Mesendoderm (in vitro differentiated cells): ENCODE measurements around the gene MRPL3.

Experiments
- DNase-seq: peaks from one replicate; pipeline ENCODE4 v3.0.0; 2013
- H2AK5ac ChIP-seq: 2 replicates; pipeline ENCODE4 v1.6.1; 2013; ENCODE audit warnings: low read length, inconsistent platforms
- H2BK120ac ChIP-seq: 2 replicates; pipeline ENCODE4 v1.6.1; 2013; ENCODE audit warnings: low read depth, mild to moderate bottlenecking, low read length, moderate library complexity, mixed read lengths
- H2BK15ac ChIP-seq: replicated peaks from 2 replicates; pipeline ENCODE4 v1.6.1; 2013; ENCODE audit warnings: low read depth, mild to moderate bottlenecking, moderate library complexity
- H2BK5ac ChIP-seq: 2 replicates; pipeline ENCODE4 v1.6.1; 2013; ENCODE audit warnings: low read length, inconsistent platforms
- H3K18ac ChIP-seq: 2 replicates; pipeline ENCODE4 v1.6.1; 2013; ENCODE audit warnings: mild to moderate bottlenecking, low read length, mixed read lengths
- H3K23ac ChIP-seq: one replicate; pipeline ENCODE4 v1.6.1; 2013; ENCODE audit warnings: low read length
- H3K27ac ChIP-seq: 2 replicates; pipeline ENCODE4 v1.5.1; 2013; ENCODE audit warnings: low read depth, mild to moderate bottlenecking, inconsistent platforms, low read length, moderate library complexity
- H3K27me3 ChIP-seq: 2 replicates; pipeline ENCODE4 v1.6.1; 2013; ENCODE audit warnings: low read length, control low read depth, mild to moderate bottlenecking, inconsistent platforms; ENCODE audit not compliant: insufficient read depth, poor library complexity
- H3K36me3 ChIP-seq: 2 replicates; pipeline ENCODE4 v1.6.1; 2013; ENCODE audit warnings: low read length, inconsistent platforms; ENCODE audit not compliant: control insufficient read depth, insufficient read depth
- H3K4ac ChIP-seq: one replicate; pipeline ENCODE4 v1.6.1; 2013; ENCODE audit warnings: low read depth, mild to moderate bottlenecking, low read length, moderate library complexity
- H3K4me1 ChIP-seq: 2 replicates; pipeline ENCODE4 v1.6.1; 2013; ENCODE audit warnings: low read depth, low read length, inconsistent platforms; ENCODE audit not compliant: control insufficient read depth
- H3K4me2 ChIP-seq: 2 replicates; pipeline ENCODE4 v1.6.1; 2013; ENCODE audit warnings: low read length
- H3K4me3 ChIP-seq: 2 replicates; pipeline ENCODE4 v1.5.1; 2013; ENCODE audit warnings: mild to moderate bottlenecking, low read length
- H3K56ac ChIP-seq: one replicate; pipeline ENCODE4 v1.6.1; 2013; ENCODE audit warnings: low read length
- H3K79me1 ChIP-seq: 2 replicates; pipeline ENCODE4 v1.6.1; 2013; ENCODE audit warnings: low read length, inconsistent platforms
- H3K79me2 ChIP-seq: 2 replicates; pipeline ENCODE4 v1.6.1; 2013; ENCODE audit warnings: mild to moderate bottlenecking, low read length; ENCODE audit not compliant: control insufficient read depth, insufficient read depth
- H3K9ac ChIP-seq: 2 replicates; pipeline ENCODE4 v1.6.1; 2013; ENCODE audit warnings: low read length, inconsistent platforms
- H4K5ac ChIP-seq: one replicate; pipeline ENCODE4 v1.6.1; 2013; ENCODE audit warnings: low read length
- H4K8ac ChIP-seq: one replicate; pipeline ENCODE4 v1.6.1; 2013; ENCODE audit warnings: low read depth, mild to moderate bottlenecking, control low read depth, low read length, moderate library complexity
- WGBS: extraction: QIAGEN DNeasy Blood & Tissue Kit; methylation state at CpG from one replicate; pipeline ENCODE4 v1.1.7; 2013; ENCODE audit warnings: low lambda C conversion rate, missing lambda C conversion rate; ENCODE audit not compliant: insufficient coverage; ENCODE audit errors: extremely low coverage; 5-methylcytosine and 5-hydroxymethylcytosine counted together

The MRPL3 gene

DNA sequence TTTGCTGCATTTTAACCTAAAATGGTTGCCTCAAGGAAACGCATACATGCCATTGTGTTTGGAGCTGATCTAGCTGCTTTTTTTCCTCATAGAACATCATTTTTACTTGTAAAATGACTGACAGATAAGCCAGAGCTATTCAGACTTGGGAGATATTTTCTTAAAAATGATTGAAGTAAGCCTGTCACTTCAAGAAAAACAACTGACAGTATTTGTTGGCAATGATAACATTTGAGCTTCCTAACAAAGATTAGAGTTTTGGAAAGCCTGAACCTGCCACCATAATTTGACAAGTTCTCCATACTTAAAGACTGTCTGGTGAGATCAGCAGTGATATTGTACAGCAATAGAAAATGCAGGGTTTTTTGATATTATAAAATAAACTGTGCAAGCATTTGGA lies 27.6 kb upstream of the MRPL3 start:
- H3K18ac ChIP-seq = no peak overlapping the region

DNA sequence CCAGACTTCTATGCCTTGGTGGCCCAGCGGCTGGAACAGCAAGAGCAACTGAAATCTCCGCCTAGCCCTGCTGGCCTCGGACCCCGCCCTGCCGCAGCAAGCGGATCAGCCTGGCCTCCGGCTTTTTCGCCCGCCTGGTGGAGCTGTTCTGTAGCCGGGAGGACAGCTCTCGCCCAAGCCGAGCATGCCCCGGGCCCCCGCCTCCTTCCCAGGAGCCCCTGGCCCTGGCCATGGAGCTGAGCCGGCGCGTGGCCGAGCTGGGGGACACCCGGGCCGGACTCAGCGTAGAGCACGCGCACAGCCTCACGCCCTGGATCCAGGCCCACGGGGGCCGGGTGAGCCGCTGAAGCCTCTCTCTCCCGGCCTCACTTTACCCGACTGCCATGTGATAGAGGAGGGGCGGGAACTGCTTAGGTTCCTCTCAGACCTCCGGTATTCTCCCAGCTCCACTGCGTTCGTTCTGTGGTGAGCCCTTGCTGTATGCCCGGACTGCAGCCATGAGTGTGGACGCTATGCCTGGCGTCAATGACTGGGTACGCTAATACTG lies 24.1 kb upstream of the MRPL3 start:
- Histone ChIP-seq H3K27me3 (no peaks in the 10 kb centered on the region), H4K8ac (no peak overlapping the region), H2BK120ac (no peak overlapping the region), H3K18ac (no peak overlapping the region), H3K27ac (no peak overlapping the region), H3K79me2 (no peaks in the 10 kb centered on the region), H3K9ac (peak overlapping the region; percentile 32), H3K56ac (peak overlapping the region; percentile 39), H4K5ac (no peak overlapping the region), H2AK5ac (no peak overlapping the region), H3K36me3 (no peaks in the 10 kb centered on the region), H2BK5ac (no peak overlapping the region), H3K79me1 (no peaks in the 10 kb centered on the region), H3K4me1 (no peaks in the 10 kb centered on the region), H3K4me2 (no peak overlapping the region), H2BK15ac (no peak overlapping the region), H3K4ac (peak overlapping the region; percentile 41), H3K23ac (no peak overlapping the region), H3K4me3 (no peak overlapping the region)
- DNase-seq = peak; percentile 87
- WGBS = no CpG with 5 or more reads among the region's 37 CpGs

More for the DNA sequence above, 27.6 kb upstream of the MRPL3 start:
- no peaks in the 10 kb centered on the region for H3K36me3 ChIP-seq
- H3K4me1 ChIP-seq = peaks cover 2% of the 10 kb centered on the region
- H3K4me3 ChIP-seq = no peak overlapping the region
- no peak overlapping the region for H3K9ac ChIP-seq
- H2AK5ac ChIP-seq = no peak overlapping the region
- H3K79me1 ChIP-seq = no peaks in the 10 kb centered on the region
- H3K27ac ChIP-seq = no peak overlapping the region
- H3K4ac ChIP-seq = no peak overlapping the region
- no peaks in the 10 kb centered on the region for H3K27me3 ChIP-seq
- no peak overlapping the region for H3K56ac ChIP-seq
- no peak overlapping the region for H2BK120ac ChIP-seq
- H4K8ac ChIP-seq = no peak overlapping the region
- H4K5ac ChIP-seq = no peak overlapping the region
- WGBS = no CpG with 5 or more reads among the region's 1 CpG
- no peak overlapping the region for H3K4me2 ChIP-seq
- no peak overlapping the region for H2BK15ac ChIP-seq
- H2BK5ac ChIP-seq = no peak overlapping the region
- no peaks in the 10 kb centered on the region for H3K79me2 ChIP-seq
- DNase-seq = no peak
- no peak overlapping the region for H3K23ac ChIP-seq

DNA sequence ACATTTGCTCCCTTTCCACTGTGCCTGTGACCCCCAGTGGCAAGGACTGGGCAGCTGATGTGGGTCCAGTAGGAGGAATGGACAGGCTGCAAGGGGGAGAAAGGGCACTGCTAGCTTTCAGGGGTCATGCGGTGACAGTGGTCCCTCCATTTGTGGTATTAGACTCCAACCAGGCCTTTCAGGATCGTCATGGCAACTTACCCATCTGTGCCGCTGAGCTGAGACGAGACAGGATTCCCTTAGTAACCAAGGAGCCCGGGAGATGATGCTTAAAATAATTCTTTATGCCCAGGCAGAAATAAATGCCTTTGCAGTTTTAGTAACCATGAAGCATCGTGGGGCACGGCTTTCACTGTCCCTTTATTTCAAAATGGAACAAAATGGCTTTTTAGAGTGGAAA lies 15.9 kb upstream of the MRPL3 start:
- H3K4me2 ChIP-seq = no peak overlapping the region
- H3K9ac ChIP-seq = no peak overlapping the region
- H3K56ac ChIP-seq = no peak overlapping the region
- no peaks in the 10 kb centered on the region for H3K27me3 ChIP-seq
- H3K18ac ChIP-seq = no peak overlapping the region
- DNase-seq = no peak
- H3K79me2 ChIP-seq = no peaks in the 10 kb centered on the region
- no peak overlapping the region for H3K23ac ChIP-seq
- no peak overlapping the region for H2BK120ac ChIP-seq
- H2BK5ac ChIP-seq = no peak overlapping the region
- H3K27ac ChIP-seq = no peak overlapping the region
- H4K8ac ChIP-seq = no peak overlapping the region
- no peak overlapping the region for H2AK5ac ChIP-seq
- H4K5ac ChIP-seq = no peak overlapping the region
- H3K4ac ChIP-seq = no peak overlapping the region
- no peaks in the 10 kb centered on the region for H3K4me1 ChIP-seq
- no peak overlapping the region for H3K4me3 ChIP-seq
- no peaks in the 10 kb centered on the region for H3K36me3 ChIP-seq
- no peak overlapping the region for H2BK15ac ChIP-seq
- WGBS = no CpG with 5 or more reads among the region's 7 CpGs
- no peaks in the 10 kb centered on the region for H3K79me1 ChIP-seq

DNA sequence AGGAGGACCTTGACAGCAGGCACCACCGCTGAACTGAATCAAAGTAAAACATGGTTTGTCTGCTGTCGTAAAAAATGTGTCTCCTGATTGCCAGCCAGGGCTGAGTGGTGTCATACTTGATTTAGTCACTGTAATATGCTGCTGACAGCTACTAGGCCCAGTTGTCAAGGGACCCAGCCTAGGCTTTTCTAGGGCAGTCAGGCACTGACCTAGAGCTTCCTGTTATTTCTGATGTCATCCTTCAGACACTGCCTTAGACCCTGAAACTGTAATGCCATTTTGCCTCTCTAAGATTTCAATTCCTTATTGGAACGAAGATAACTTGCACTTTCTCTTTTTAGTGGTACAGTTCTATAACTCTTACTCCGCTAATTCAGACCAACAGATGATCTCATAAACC lies 2.6 kb upstream of the MRPL3 start:
- no peak overlapping the region for H2AK5ac ChIP-seq
- H2BK5ac ChIP-seq = no peak overlapping the region
- peaks cover 3% of the 10 kb centered on the region for H3K4me1 ChIP-seq
- DNase-seq = no peak
- no peaks in the 10 kb centered on the region for H3K27me3 ChIP-seq
- peaks cover 3% of the 10 kb centered on the region for H3K79me1 ChIP-seq
- no peak overlapping the region for H3K18ac ChIP-seq
- no peak overlapping the region for H3K4me3 ChIP-seq
- peaks cover 21% of the 10 kb centered on the region for H3K79me2 ChIP-seq
- WGBS = 100% methylated on average over 1 of the region's 4 CpGs
- H3K4ac ChIP-seq = no peak overlapping the region
- H3K4me2 ChIP-seq = no peak overlapping the region
- H3K36me3 ChIP-seq = no peaks in the 10 kb centered on the region
- no peak overlapping the region for H2BK120ac ChIP-seq
- no peak overlapping the region for H3K23ac ChIP-seq
- no peak overlapping the region for H3K9ac ChIP-seq
- no peak overlapping the region for H2BK15ac ChIP-seq
- no peak overlapping the region for H3K27ac ChIP-seq
- H4K8ac ChIP-seq = no peak overlapping the region
- no peak overlapping the region for H3K56ac ChIP-seq
- no peak overlapping the region for H4K5ac ChIP-seq

DNA sequence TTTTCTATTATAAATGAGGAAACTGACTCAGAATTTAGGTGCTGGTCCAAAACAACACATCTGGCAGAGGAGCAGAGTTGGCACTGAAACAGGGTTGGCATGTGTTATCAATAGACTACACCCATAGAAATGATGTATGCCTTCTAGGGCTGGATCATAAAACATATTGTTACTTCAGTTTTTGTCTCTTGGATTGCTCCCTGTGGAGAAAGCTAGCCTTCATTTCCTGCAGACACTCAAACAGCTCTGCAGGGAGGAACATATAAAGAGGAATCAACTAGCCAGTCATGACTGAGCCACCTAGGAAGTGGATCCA lies 507 bp upstream of the MRPL3 start:
- Histone ChIP-seq H3K36me3 (no peaks in the 10 kb centered on the region), H2BK15ac (no peak overlapping the region), H3K18ac (no peak overlapping the region), H3K9ac (no peak overlapping the region), H3K4ac (no peak overlapping the region), H2BK5ac (no peak overlapping the region), H3K79me2 (peaks cover 26% of the 10 kb centered on the region), H3K27me3 (no peaks in the 10 kb centered on the region), H3K27ac (no peak overlapping the region), H3K79me1 (peaks cover 4% of the 10 kb centered on the region), H2BK120ac (no peak overlapping the region), H3K23ac (no peak overlapping the region), H2AK5ac (no peak overlapping the region), H3K4me1 (peaks cover 3% of the 10 kb centered on the region), H3K4me2 (no peak overlapping the region), H4K8ac (peak overlapping the region; percentile 98), H4K5ac (peak overlapping the region; percentile 98), H3K56ac (no peak overlapping the region), H3K4me3 (no peak overlapping the region)
- no peak for DNase-seq

DNA sequence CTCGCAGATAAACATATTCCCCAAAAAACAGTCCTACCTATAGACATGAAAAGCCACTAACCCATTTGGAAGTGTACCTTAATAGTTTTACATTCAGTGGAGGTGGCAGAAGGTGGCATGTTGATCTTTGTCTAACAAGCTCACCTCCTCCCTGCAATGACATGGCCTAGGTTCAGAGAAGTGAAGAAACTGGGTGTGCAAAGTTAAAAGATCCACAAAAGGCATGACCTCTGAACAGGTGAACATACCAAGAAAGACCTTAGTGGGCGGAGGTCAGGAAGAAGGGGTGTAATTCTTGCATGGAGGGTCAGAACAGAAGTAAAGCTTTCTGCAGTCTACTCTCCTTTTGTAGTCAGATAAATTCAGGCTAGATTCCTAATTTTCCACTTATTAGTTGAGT lies 822 bp downstream of the MRPL3 start:
- Histone ChIP-seq H3K56ac (peak overlapping the region; percentile 99), H2BK120ac (no peak overlapping the region), H2AK5ac (peak overlapping the region; percentile 72), H3K4ac (no peak overlapping the region), H3K9ac (peak overlapping the region; percentile 100), H4K8ac (no peak overlapping the region), H3K4me1 (peaks cover 3% of the 10 kb centered on the region), H2BK15ac (no peak overlapping the region), H3K4me3 (peak overlapping the region; percentile 100), H4K5ac (peak overlapping the region; percentile 90), H3K79me2 (peaks cover 26% of the 10 kb centered on the region), H3K79me1 (peaks cover 4% of the 10 kb centered on the region), H3K36me3 (peaks cover 2% of the 10 kb centered on the region), H3K4me2 (peak overlapping the region; percentile 95), H3K27me3 (no peaks in the 10 kb centered on the region), H3K27ac (no peak overlapping the region), H2BK5ac (no peak overlapping the region), H3K23ac (no peak overlapping the region), H3K18ac (no peak overlapping the region)
- peak; percentile 8 for DNase-seq
- no CpG with 5 or more reads among the region's 2 CpGs for WGBS
